ENCODE results near the gene LLGL2. TPM values are rescaled to one million over a fixed set of nuclear protein-coding genes. Genes with fewer than 3 reads are reported as not detected.
"Not testable (repeated sequence)": the region's sequence is repeated elsewhere in the genome, so short reads cannot be mapped to it uniquely, and the experiment has no call there.

LLGL2 gene
- total RNA-seq, 1 donor from 2014 or later: 21.6 TPM

- intact Hi-C loops (cut with micrococcal nuclease): no loop called here
These were observed 43.1 kb downstream of the LLGL2 start for GRCh38 chr17:75568412-75569255.

DNA sequence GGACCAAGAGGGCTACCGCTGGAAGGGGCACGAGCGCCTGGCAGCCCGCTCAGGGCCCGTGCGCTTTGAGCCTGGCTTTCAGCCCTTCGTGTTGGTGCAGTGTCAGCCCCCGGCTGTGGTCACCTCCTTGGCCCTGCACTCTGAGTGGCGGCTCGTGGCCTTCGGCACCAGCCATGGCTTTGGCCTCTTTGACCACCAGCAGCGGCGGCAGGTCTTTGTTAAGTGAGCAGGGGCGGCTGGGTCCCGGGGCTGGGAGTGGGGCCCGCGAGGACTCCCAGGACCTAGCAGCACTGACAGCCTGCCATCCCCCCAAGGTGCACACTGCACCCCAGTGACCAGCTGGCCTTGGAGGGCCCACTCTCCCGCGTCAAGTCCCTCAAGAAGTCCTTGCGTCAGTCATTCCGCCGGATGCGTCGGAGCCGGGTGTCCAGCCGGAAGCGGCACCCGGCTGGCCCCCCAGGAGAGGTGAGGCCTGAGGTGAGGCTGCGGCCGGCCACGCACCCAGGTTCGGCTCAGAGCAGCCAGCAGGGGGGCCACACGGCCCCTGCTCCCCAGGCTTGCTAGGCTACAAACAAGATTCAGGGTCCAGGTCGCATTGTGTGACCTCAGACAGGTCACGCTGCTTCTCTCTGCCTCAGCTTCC lies 44.7 kb downstream of the LLGL2 start:
- intact Hi-C loops (cut with micrococcal nuclease): no loop called here

DNA sequence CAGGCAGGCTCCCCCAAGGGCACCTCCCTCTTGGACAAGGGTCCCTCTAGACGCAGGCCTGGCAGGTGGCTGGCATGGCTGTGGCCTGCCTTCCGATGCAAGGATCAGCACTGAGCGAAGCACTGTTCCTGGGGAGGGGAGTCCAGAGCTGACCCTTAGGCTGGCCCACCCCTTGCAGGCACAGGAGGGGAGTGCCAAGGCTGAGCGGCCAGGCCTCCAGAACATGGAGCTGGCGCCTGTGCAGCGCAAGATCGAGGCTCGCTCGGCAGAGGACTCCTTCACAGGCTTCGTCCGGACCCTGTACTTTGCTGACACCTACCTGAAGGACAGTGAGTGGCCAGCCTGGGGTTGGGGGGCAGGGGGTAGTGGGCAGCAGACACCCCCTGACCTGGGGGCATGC lies 45.3 kb downstream of the LLGL2 start:
- intact Hi-C loops (cut with micrococcal nuclease): loop anchor here (1.0 kb wide), 1 partner anchor 18 kb away; no protein-coding TSS in a partner anchor

GRCh38 chr17:75571197-75571884 lies 45.8 kb downstream of the LLGL2 start:
- intact Hi-C loops (cut with micrococcal nuclease): loop anchor here (1.0 kb wide), 1 partner anchor 17 kb away; no protein-coding TSS in a partner anchor

- intact Hi-C loops (cut with micrococcal nuclease): loop anchor here (1.0 kb wide), 1 partner anchor 16 kb away; no protein-coding TSS in a partner anchor
These were observed 46.4 kb downstream of the LLGL2 start for GRCh38 chr17:75571885-75572215.

DNA sequence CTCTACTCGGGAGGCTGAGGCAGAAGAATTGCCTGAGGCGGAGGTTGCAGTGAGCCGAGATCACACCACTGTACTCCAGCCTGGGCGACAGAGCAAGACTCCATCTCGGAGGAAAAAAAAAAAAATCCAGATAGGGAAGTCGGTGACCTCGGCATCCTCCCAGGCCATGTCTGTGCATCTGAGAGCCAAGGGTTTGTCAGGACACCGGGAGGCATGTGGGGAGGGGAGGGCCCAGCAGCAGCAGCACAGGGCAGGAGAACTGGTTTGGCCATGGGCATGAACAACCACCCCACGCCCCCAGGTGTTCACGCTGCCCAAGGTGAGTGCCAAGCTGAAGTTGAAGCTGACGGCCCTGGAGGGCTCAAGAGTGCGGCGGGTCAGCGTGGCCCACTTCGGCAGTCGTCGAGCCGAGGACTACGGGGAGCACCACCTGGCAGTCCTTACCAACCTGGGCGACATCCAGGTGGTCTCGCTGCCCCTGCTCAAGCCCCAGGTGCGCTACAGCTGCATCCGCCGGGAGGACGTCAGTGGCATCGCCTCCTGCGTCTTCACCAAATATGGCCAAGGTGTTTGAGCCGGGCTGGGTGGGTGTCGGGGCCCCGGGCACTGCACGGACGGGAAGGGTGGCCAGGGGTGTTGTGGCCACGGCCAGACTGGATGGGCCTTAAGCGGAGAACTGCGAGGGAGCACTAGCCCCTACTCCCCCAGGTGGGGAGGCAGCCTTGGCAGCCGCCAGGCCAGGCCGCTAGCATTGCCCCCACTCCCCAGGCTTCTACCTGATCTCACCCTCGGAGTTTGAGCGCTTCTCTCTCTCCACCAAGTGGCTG lies 47.4 kb downstream of the LLGL2 start:
- intact Hi-C loops (cut with micrococcal nuclease): no loop called here

DNA sequence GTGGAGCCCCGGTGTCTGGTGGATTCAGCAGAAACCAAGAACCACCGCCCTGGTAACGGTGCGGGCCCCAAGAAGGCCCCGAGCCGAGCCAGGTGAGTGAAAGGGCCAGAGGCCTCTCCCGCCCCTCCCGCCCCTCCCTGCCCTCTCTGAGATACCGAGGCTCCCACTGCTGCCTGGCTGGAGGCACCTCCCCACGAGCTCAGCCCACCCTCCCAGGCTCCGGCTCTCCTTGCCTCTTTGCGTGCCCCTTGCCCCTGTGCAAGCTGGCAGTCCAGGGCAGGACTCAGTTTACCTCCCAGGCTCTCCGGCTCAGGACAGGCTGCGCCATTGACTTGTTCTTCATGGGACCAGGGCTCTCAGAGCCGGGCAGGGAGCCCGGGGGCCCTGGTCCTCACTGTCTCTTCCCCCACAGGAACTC lies 48.1 kb downstream of the LLGL2 start:
- intact Hi-C loops (cut with micrococcal nuclease): no loop called here

GRCh38 chr17:75573994-75574393 lies 48.5 kb downstream of the LLGL2 start:
- intact Hi-C loops (cut with micrococcal nuclease): no loop called here

GRCh38 chr17:75574404-75575036 lies 49.0 kb downstream of the LLGL2 start:
- intact Hi-C loops (cut with micrococcal nuclease): no loop called here

- intact Hi-C loops (cut with micrococcal nuclease): no loop called here
These were observed 49.7 kb downstream of the LLGL2 start for GRCh38 chr17:75575197-75575596.

- intact Hi-C loops (cut with micrococcal nuclease): no loop called here
These were observed 50.2 kb downstream of the LLGL2 start for GRCh38 chr17:75575728-75576127.

GRCh38 chr17:75576661-75577060 lies 51.2 kb downstream of the LLGL2 start:
- intact Hi-C loops (cut with micrococcal nuclease): no loop called here

- intact Hi-C loops (cut with micrococcal nuclease): loop anchor here (2.0 kb wide), 1 partner anchor 56 kb away; the partner anchor contains the start of gene LLGL2
These were observed 55.7 kb downstream of the LLGL2 start for GRCh38 chr17:75581121-75581725.

GRCh38 chr17:75583197-75583596 lies 57.7 kb downstream of the LLGL2 start:
- intact Hi-C loops (cut with micrococcal nuclease): not testable (repeated sequence)

DNA sequence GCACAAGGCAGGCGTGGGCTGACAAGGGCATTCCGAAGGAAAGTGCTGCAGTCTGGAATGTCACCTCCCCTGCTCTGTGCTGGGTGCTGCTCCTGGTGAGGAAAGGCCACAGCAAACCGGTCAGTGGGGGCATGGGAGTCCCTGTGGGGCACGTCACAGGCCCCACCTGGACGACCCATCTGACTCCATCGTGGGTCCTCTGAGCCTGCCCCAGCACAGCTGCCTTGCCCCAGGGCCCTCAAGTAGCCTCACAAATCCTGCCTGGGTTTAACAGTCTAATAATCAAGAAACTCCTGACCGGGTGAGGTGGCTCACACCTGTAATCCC lies 59.3 kb downstream of the LLGL2 start:
- intact Hi-C loops (cut with micrococcal nuclease): no loop called here

DNA sequence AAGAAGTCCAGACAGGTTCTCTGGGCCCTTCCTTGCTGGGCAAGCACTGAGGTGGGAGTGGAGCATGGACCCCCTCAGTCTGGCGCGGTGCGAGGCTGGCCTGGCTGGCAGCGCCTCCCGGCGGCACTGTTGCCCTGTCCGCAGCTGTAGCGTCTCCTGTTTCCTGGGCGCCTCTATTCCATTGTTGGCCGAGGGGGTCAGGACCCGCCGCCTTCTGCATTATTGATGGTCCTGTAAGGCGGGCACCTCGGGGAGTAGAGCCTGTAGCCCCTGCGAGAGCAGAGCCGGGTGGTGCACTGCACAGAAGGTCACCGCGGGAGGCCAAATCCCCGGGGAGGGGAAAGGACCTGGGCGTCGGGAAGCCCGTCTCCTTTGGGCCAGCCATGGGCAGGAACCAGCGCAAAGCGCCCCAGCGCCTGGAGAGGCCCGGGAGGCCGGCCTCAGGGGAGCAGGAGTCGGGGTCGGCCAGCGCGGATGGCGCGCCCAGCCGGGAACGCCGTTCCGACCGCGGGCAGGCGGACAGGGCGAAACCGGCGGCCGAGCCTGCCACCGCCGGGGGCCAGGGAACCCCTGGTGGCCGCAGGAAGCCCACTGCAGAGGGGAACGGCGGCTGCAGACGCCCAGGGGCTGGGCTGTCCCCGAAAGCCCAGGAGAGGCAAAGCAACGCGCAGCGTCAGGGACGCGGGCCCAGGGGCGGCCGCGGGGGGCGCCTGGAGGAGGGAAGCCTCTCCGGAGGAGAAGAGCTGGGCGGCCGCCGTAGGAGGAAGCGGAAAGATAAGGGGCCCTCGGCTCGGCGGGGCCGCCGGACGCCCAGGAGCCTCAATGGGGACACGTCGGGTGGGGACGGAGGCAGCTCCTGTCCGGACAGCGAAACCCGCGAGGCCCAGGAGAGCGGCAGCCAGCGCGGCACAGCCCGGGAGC lies 62.4 kb downstream of the LLGL2 start, which contains the start of gene MYO15B:
Gene MYO15B, plus strand, starts transcription at position 126 of the 921 bp plus-strand sequence. Its CDS starts 258 bp downstream, at position 384.
- intact Hi-C loops (cut with micrococcal nuclease): loop anchor here (1.0 kb wide), 1 partner anchor 17 kb away; no protein-coding TSS in a partner anchor

GRCh38 chr17:75588596-75589011 lies 63.1 kb downstream of the LLGL2 start:
- intact Hi-C loops (cut with micrococcal nuclease): loop anchor here (1.0 kb wide), 11 partner anchors 17 to 391 kb away; partner anchors contain the start of genes ACOX1, LLGL2, RECQL5 and SAP30BP

DNA sequence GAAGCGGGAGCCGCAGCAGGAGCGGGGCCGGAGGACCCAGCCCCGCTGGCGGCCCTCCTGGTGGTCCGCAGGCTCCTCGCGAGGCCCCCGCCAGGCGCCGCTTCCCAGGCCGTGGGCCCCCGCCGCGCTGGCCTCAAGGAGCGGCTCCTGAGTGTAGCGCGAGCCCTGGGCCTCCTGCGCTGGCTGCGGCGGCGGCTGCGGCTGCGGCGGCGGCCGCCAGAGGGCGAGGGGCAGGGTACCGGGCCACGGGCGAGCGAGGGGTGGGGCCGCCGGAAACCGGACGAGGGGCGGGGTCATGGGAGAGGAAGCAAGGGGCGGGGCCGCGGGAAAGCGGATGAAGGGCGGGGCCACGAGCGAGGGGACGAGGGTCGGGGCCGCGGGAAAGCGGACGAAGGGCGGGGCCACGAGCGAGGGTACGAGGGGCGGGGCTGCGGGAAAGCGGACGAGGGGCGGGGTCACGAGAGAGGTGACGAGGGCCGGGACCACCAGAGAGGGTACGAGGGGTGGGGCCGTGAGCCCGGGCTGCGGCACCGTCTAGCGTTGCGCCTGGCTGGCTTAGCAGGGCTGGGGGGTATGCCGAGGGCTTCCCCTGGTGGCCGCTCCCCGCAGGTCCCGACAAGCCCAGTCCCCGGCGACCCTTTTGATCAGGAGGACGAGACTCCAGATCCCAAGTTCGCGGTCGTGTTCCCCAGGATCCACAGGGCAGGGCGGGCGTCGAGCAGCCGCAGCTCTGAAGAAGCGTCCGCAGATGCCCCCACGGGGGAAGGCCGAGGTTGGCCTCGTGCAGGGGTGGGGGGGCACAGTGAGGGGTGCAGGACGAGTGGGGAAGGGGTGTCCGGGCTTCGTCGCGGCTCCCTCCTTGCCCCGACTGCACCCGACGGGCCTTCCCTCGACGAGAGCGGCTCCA lies 63.8 kb downstream of the LLGL2 start:
- intact Hi-C loops (cut with micrococcal nuclease): loop anchor here (1.0 kb wide), 10 partner anchors 64 to 390 kb away; partner anchors contain the start of genes ACOX1, LLGL2, RECQL5 and SAP30BP

All from T-helper 1 cell treated with Interleukin-12 subunit alpha and Interleukin-12 subunit beta and Interleukin-4 antibody, amounts not matched to agents 30 ng/mL and 1 ng/mL, for 36 hours (primary cell).